ENCODE data around the gene IQCE. TPM values are rescaled to one million over a fixed set of nuclear protein-coding genes. Genes with fewer than 3 reads are reported as not detected.
"Not testable (repeated sequence)": the region's sequence is repeated elsewhere in the genome, so short reads cannot be mapped to it uniquely, and the experiment has no call there.

IQCE gene
- total and polyA plus RNA-seq, 3 donors from 2014 or later: 57.9 to 139 (median 86.4) TPM

DNA sequence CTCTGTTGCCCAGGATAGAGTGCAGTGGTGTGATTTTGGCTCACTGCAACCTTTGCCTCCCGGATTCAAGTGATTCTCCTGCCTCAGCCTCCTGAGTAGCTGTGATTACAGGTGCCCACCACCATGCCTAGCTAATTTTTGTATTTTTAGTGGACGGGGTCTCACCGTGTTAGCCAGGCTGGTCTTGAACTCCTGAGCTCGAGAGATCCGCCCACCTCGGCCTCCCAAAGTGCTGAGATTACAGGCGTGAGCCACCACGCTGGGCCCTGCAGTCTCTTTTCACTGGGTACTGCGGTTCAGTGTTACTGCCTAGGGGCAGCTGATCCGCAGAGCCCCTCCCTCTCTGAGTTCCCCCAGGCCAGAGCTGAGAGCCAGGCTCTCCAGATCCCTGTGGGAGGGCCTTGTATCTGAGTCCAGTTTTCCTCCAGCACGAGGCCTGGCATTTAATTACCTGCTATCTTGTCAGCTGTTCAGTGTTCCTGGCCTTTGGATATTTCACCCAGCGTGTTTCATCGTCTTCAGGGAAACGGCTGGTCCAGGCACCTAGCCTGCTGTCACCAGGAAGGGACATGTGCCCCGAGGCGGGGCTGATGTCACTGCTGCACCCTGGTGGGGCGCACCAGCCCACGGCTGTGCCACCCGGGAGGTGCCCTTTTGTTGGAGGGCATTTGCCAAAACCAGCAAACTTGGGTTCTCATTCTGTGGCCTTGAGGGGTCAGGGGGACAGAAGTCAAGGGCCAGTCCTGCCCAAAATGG, 22.7 kb upstream of the IQCE start:
- H3K36me3 ChIP-seq (ENCODE audit: low read depth, missing control alignments); DNase-seq; H3K4me3 ChIP-seq; H3K9me3 ChIP-seq; H3K4me1 ChIP-seq; H3K27me3 ChIP-seq; H3K27ac ChIP-seq; intact Hi-C loops (cut with DNase I; ENCODE audit: low total_unique reads): not testable (repeated sequence)
- 81 to 82% methylated on average over 8 to 19 of the region's 19 CpGs for whole genome bisulfite sequencing, 2 donors

DNA sequence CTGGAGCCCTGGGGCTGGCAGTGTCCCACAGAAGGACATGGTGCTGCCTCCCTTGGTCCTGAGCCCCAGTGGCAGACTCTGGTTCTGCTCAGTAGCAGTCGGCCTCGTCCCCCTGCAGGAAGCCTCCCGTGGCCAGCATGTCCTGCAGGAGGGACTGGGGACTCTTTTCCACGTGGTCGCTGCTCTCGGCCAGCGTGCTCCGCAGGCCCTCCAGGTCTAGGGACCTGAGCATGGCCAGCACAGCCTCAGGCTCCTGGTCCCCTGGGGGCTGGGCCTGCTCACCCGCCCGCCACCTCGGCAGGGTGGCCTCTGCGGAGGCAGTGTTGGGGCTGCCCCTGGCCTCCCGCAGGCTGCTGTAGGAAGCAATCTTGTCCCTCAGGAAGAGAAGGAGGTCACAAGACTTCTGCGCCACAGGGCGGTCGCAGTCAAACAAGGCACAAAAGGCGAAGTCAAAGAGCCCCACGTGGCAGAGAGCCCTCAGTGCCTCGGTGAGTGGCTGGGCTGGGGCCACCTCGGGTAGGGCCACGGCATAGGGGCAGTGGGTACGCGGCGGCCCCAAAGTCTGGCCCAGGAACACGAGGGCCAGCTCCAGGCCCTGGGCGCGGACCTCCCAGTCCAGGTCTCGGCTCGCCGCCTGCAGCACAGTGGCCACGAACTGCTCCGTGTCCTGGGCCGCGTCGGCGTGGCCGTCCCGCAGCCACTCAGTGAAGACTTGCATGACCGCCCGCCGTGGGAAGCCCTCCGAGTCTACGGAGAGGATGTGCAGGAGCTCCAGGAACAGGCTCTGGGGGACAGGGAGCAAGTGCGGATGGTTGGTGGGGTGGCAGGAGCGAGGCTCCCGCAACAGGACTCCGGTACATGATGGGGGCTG, 20.6 kb upstream of the IQCE start:
- no peaks in the 10 kb centered on the region for H3K9me3 ChIP-seq
- no peak overlapping the region for H3K4me3 ChIP-seq
- WGBS, 2 donors: 88 to 95% methylated on average over 22 to 46 of the region's 47 CpGs
- DNase-seq: no peak
- intact Hi-C loops (cut with DNase I; ENCODE audit: low total_unique reads): no loop called here
- no peaks in the 10 kb centered on the region for H3K36me3 ChIP-seq (ENCODE audit: low read depth, missing control alignments)
- H3K27me3 ChIP-seq: no peaks in the 10 kb centered on the region
- H3K27ac ChIP-seq: no peak overlapping the region
- no peaks in the 10 kb centered on the region for H3K4me1 ChIP-seq
- TF ChIP-seq, protein P1, sequence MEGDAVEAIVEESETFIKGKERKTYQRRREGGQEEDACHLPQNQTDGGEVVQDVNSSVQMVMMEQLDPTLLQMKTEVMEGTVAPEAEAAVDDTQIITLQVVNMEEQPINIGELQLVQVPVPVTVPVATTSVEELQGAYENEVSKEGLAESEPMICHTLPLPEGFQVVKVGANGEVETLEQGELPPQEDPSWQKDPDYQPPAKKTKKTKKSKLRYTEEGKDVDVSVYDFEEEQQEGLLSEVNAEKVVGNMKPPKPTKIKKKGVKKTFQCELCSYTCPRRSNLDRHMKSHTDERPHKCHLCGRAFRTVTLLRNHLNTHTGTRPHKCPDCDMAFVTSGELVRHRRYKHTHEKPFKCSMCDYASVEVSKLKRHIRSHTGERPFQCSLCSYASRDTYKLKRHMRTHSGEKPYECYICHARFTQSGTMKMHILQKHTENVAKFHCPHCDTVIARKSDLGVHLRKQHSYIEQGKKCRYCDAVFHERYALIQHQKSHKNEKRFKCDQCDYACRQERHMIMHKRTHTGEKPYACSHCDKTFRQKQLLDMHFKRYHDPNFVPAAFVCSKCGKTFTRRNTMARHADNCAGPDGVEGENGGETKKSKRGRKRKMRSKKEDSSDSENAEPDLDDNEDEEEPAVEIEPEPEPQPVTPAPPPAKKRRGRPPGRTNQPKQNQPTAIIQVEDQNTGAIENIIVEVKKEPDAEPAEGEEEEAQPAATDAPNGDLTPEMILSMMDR (IDR thresholded peaks at IDR 0.05): no peak
- no peak for TF ChIP-seq POLR2A (IDR thresholded peaks at IDR 0.05)

DNA sequence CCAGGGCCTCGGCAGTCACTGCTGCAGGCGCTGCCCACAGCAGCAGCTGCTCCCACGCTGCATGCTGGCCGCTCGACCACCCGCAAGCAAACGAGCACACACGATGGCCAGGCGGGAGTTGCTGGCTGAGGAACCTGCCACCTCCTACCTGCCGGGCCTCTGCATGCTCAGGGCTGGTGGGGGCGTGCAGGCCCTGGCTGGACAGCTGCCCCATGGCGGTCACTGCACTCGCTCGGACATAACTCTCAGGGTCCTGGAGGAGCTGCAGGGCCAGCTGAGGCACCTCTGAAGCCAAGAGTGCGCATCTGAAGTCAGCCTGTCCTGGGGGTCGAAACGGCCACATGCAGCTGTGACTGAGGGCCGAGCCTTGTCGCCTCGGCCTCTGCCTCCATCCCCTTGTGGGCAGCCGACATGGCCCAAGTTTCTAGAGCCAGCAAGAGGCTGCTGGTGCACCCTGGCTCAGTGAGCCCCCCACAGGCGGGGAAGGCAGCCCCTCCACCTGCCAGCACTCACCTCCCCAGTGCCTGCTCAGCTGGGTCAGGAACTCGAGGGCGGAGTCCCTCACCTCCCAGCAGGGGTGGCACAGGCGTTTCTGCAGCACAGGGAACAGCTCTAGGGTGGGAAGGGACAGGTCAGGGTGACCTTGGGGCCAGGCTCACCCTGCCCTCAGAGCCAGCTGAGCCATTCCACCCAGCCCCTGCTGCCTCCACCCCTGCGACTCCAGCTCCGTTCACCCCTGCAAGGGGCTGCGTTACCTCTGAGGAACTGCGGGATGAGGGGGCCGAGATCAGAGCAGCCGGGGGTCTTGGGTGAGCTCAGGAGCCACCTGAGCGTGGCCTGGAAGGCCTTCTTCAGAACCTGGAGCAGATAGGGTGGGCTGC, 19.5 kb upstream of the IQCE start:
- H3K27me3 ChIP-seq: no peaks in the 10 kb centered on the region
- no peak overlapping the region for H3K27ac ChIP-seq
- WGBS, 2 donors: 84 to 100% methylated on average over 4 to 32 of the region's 32 CpGs
- H3K36me3 ChIP-seq (ENCODE audit: low read depth, missing control alignments): no peaks in the 10 kb centered on the region
- no peaks in the 10 kb centered on the region for H3K9me3 ChIP-seq
- no peak overlapping the region for H3K4me3 ChIP-seq
- intact Hi-C loops (cut with DNase I; ENCODE audit: low total_unique reads): no loop called here
- H3K4me1 ChIP-seq: peaks cover 6% of the 10 kb centered on the region
- TF ChIP-seq, protein P1 (IDR thresholded peaks at IDR 0.05): no peak
- TF ChIP-seq POLR2A (IDR thresholded peaks at IDR 0.05): no peak
- DNase-seq: no peak

DNA sequence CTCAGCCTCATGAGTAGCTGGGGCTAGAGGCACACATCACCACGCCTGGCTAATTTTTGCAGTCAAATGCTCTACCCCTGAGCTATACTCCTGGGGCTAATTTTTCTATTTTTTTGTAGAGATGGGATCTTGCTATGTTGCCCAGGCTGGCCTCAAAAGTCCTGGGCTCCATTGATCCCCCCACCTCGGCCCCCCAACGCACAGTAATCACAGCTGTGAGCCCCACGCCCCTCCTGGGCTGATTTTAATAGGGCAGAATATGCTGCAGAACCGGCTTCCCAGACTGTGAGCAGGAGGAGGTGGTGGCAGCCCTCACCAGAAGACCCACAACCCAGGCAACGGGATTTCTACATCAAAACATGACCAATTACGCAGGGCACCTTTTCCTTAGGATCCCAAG, 18.6 kb upstream of the IQCE start:
- no peak for TF ChIP-seq POLR2A (IDR thresholded peaks at IDR 0.05)
- TF ChIP-seq, protein P1 (IDR thresholded peaks at IDR 0.05): no peak
- Histone ChIP-seq H3K4me1 (peaks cover 6% of the 10 kb centered on the region), H3K9me3 (no peaks in the 10 kb centered on the region), H3K36me3 (ENCODE audit: low read depth, missing control alignments) (no peaks in the 10 kb centered on the region), H3K27me3 (no peaks in the 10 kb centered on the region), H3K4me3 (no peak overlapping the region), H3K27ac (no peak overlapping the region)
- intact Hi-C loops (cut with DNase I; ENCODE audit: low total_unique reads): no loop called here
- no peak for DNase-seq
- WGBS, 2 donors: 97% methylated on average over 7 of the region's 7 CpGs

DNA sequence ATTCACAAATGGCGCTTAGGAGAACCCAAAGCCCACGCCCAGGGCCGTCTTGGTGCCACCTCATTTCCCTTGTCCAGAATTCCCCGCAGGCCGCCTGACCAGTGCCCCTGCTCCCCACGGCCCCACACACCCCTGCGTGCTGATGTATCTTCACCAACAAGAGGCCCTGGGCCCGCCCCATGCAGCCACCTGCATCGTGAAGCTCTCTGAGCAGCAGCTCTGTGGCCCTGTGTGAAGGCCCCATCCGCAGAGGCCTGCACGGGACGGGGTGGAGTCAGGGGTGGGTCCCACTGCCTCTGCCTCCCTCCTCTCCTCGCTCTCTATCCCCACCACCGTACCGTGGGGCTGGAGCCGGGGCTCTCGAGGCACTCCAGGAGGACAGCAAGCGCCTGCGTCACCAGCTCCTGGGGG, 18.1 kb upstream of the IQCE start:
- H3K4me1 ChIP-seq: peaks cover 6% of the 10 kb centered on the region
- no peak for DNase-seq
- intact Hi-C loops (cut with DNase I; ENCODE audit: low total_unique reads): no loop called here
- H3K9me3 ChIP-seq: no peaks in the 10 kb centered on the region
- TF ChIP-seq, protein P1 (IDR thresholded peaks at IDR 0.05): no peak
- no peak for TF ChIP-seq POLR2A (IDR thresholded peaks at IDR 0.05)
- 97 to 98% methylated on average over 12 to 18 of the region's 19 CpGs for WGBS, 2 donors
- H3K36me3 ChIP-seq (ENCODE audit: low read depth, missing control alignments): no peaks in the 10 kb centered on the region
- no peak overlapping the region for H3K27ac ChIP-seq
- no peak overlapping the region for H3K4me3 ChIP-seq
- H3K27me3 ChIP-seq: no peaks in the 10 kb centered on the region
